Vagina (tissue), 2 donors: ENCODE measurements around the gene CHD9NB.

Experiments used
- CTCF ChIP-seq, 3 experiments: fragments of 450-650 bp in 2 of 3; fragments of 200-600 bp in 1 of 3; sonication (generic) in 1 of 3; IDR thresholded peaks; one replicate each; pipeline ENCODE4 v1.5.1; 2017 to 2019; ENCODE audit warnings: antibody characterized with exemption in 3 of 3, mild to moderate bottlenecking in 2 of 3, moderate library complexity in 2 of 3
- POLR2A ChIP-seq, 2 donors: fragments of 450-650 bp; IDR thresholded peaks; one replicate each; pipeline ENCODE4 v1.6.1; 2017; ENCODE audit warnings: antibody characterized with exemption in 2 of 2, mild to moderate bottlenecking in 2 of 2, moderate library complexity in 2 of 2

DNA sequence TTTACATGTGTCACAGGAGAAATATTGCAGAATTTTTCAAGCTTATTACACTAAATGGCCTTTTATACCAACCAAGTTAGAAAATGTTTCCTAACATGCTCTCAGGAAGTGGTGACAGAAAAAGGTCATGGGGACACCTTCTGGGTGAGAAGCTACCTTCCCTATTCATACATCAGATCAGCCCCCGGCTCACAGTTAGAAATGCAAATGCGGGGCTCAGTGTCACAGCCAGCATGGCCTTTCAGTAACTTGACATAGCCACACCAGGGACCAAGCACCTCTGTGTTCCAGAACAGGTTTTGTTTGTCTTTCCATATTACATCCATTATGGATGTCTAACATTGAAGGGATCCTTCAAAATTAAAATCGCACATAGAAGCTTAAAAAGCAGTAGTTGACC lies 59.5 kb downstream of the CHD9NB start:
- no peak for TF ChIP-seq POLR2A (IDR thresholded peaks at IDR 0.05)
- TF ChIP-seq CTCF (IDR thresholded peaks at IDR 0.05): no peak
